Stimulated activated naive CD8-positive, alpha-beta T cell treated with anti-CD3 and anti-CD28 coated beads, Interleukin-15, amount 100 ng/mL, for 72 hours (primary cell): ENCODE measurements around the gene OLFML1.

ENCODE experiments used
- ATAC-seq: fragments of 150-1000 bp; cut with Tn5 transposase; 2 replicates; pipeline ENCODE4 v1.10.0; 2021; ENCODE audit warnings: mild to moderate bottlenecking, moderate library complexity
- DNase-seq, 2 donors: peaks; one replicate each; pipeline ENCODE4 v3.0.0; 2021 to 2022
- H3K27ac Mint-ChIP-seq, 2 donors: one replicate each; pipeline ENCODE4 v1.8.0; 2022; ENCODE audit warnings: mild to moderate bottlenecking in 2 of 2, mixed read lengths in 2 of 2, moderate library complexity in 2 of 2
- H3K27me3 Mint-ChIP-seq: one replicate; pipeline ENCODE4 v1.8.0; 2022; ENCODE audit warnings: mixed read lengths
- H3K4me1 Mint-ChIP-seq: one replicate; pipeline ENCODE4 v1.8.0; 2022; ENCODE audit warnings: mild to moderate bottlenecking, mixed read lengths
- H3K4me3 Mint-ChIP-seq, 2 donors: one replicate each; pipeline ENCODE4 v1.8.0; 2022; ENCODE audit warnings: mild to moderate bottlenecking in 2 of 2, mixed read lengths in 2 of 2, moderate library complexity in 1 of 2
- H3K9me3 Mint-ChIP-seq, 2 donors: one replicate each; pipeline ENCODE4 v1.8.0; 2022; ENCODE audit warnings: mixed read lengths in 2 of 2

Gene OLFML1

GRCh38 chr11:7493670-7494069 is 8.4 kb downstream of the OLFML1 start:
- peaks cover 10% of the 10 kb centered on the region for H3K4me1 Mint-ChIP-seq

GRCh38 chr11:7494086-7494745 is 8.9 kb downstream of the OLFML1 start:
- no peaks in the 10 kb centered on the region for H3K9me3 Mint-ChIP-seq
- DNase-seq (no peak), ATAC-seq (peak; percentile 27)
- no peak overlapping the region for H3K4me3 Mint-ChIP-seq
- peak overlapping the region in 1 of 2 donors; percentile 49 for H3K27ac Mint-ChIP-seq
- H3K4me1 Mint-ChIP-seq: peaks cover 10% of the 10 kb centered on the region
- H3K27me3 Mint-ChIP-seq: no peaks in the 10 kb centered on the region

More at GRCh38 chr11:7493670-7494069, 8.4 kb downstream of the OLFML1 start:
- Mint-ChIP-seq H3K9me3 (no peaks in the 10 kb centered on the region), H3K27ac (no peak overlapping the region), H3K4me3 (no peak overlapping the region), H3K27me3 (no peaks in the 10 kb centered on the region)
- DNase-seq (no peak), ATAC-seq (no peak)

- Mint-ChIP-seq H3K4me3 (peak overlapping the region in 1 of 2 donors; percentile 6), H3K4me1 (peaks cover 10% of the 10 kb centered on the region), H3K9me3 (no peaks in the 10 kb centered on the region), H3K27ac (peak overlapping the region in 1 of 2 donors; percentile 23), H3K27me3 (no peaks in the 10 kb centered on the region)
- ATAC-seq (peak; percentile 83), DNase-seq (no peak)
Observed at GRCh38 chr11:7495882-7496551, 10.7 kb downstream of the OLFML1 start.

GRCh38 chr11:7498193-7498592 is 12.9 kb downstream of the OLFML1 start:
- Mint-ChIP-seq H3K27ac (no peak overlapping the region), H3K27me3 (no peaks in the 10 kb centered on the region), H3K4me3 (no peak overlapping the region), H3K4me1 (peaks cover 10% of the 10 kb centered on the region), H3K9me3 (no peaks in the 10 kb centered on the region)
- ATAC-seq (no peak), DNase-seq (no peak)

- no peak overlapping the region for H3K27ac Mint-ChIP-seq
- no peaks in the 10 kb centered on the region for H3K9me3 Mint-ChIP-seq
- DNase-seq (no peak), ATAC-seq (no peak)
- no peaks in the 10 kb centered on the region for H3K27me3 Mint-ChIP-seq
- H3K4me3 Mint-ChIP-seq: no peak overlapping the region
- peaks cover 10% of the 10 kb centered on the region for H3K4me1 Mint-ChIP-seq
Observed at GRCh38 chr11:7499081-7499480, 13.8 kb downstream of the OLFML1 start.

GRCh38 chr11:7500251-7500650 is 14.9 kb downstream of the OLFML1 start:
- H3K27ac Mint-ChIP-seq: no peak overlapping the region
- H3K9me3 Mint-ChIP-seq: no peaks in the 10 kb centered on the region
- H3K4me1 Mint-ChIP-seq: peaks cover 10% of the 10 kb centered on the region
- H3K4me3 Mint-ChIP-seq: no peak overlapping the region
- H3K27me3 Mint-ChIP-seq: no peaks in the 10 kb centered on the region
- DNase-seq (no peak), ATAC-seq (no peak)

GRCh38 chr11:7501251-7501650 is 15.9 kb downstream of the OLFML1 start:
- H3K9me3 Mint-ChIP-seq: no peaks in the 10 kb centered on the region
- peaks cover 4% of the 10 kb centered on the region for H3K4me1 Mint-ChIP-seq
- ATAC-seq (no peak), DNase-seq (no peak)
- no peak overlapping the region for H3K4me3 Mint-ChIP-seq
- no peaks in the 10 kb centered on the region for H3K27me3 Mint-ChIP-seq
- no peak overlapping the region for H3K27ac Mint-ChIP-seq

GRCh38 chr11:7501894-7502293 is 16.6 kb downstream of the OLFML1 start:
- H3K27ac Mint-ChIP-seq: no peak overlapping the region
- H3K4me1 Mint-ChIP-seq: no peaks in the 10 kb centered on the region
- DNase-seq (no peak), ATAC-seq (no peak)
- no peaks in the 10 kb centered on the region for H3K9me3 Mint-ChIP-seq
- no peaks in the 10 kb centered on the region for H3K27me3 Mint-ChIP-seq
- H3K4me3 Mint-ChIP-seq: no peak overlapping the region

GRCh38 chr11:7506243-7506642 is 20.9 kb downstream of the OLFML1 start:
- Mint-ChIP-seq H3K4me1 (peaks cover 2% of the 10 kb centered on the region), H3K27ac (no peak overlapping the region), H3K4me3 (no peak overlapping the region), H3K9me3 (no peaks in the 10 kb centered on the region), H3K27me3 (no peaks in the 10 kb centered on the region)
- no peak for DNase-seq
- no peak for ATAC-seq

GRCh38 chr11:7508087-7508486 is 22.8 kb downstream of the OLFML1 start:
- peaks cover 19% of the 10 kb centered on the region for H3K4me1 Mint-ChIP-seq
- H3K27me3 Mint-ChIP-seq: no peaks in the 10 kb centered on the region
- H3K4me3 Mint-ChIP-seq: no peak overlapping the region
- ATAC-seq (no peak), DNase-seq (no peak)
- no peak overlapping the region for H3K27ac Mint-ChIP-seq
- no peaks in the 10 kb centered on the region for H3K9me3 Mint-ChIP-seq

GRCh38 chr11:7509966-7510365 is 24.7 kb downstream of the OLFML1 start:
- Mint-ChIP-seq H3K27ac (no peak overlapping the region), H3K9me3 (no peaks in the 10 kb centered on the region), H3K4me1 (peaks cover 19% of the 10 kb centered on the region), H3K27me3 (no peaks in the 10 kb centered on the region), H3K4me3 (no peak overlapping the region)
- ATAC-seq (no peak), DNase-seq (no peak)

GRCh38 chr11:7511401-7511800 is 26.1 kb downstream of the OLFML1 start:
- Mint-ChIP-seq H3K27ac (no peak overlapping the region), H3K4me3 (no peak overlapping the region), H3K9me3 (no peaks in the 10 kb centered on the region), H3K4me1 (peaks cover 33% of the 10 kb centered on the region), H3K27me3 (no peaks in the 10 kb centered on the region)
- DNase-seq (no peak), ATAC-seq (no peak)

GRCh38 chr11:7512525-7513233 is 27.4 kb downstream of the OLFML1 start:
- Mint-ChIP-seq H3K27me3 (no peaks in the 10 kb centered on the region), H3K27ac (peak overlapping the region; percentile 96 to 97), H3K9me3 (no peaks in the 10 kb centered on the region), H3K4me3 (peak overlapping the region; percentile 74 to 91), H3K4me1 (peaks cover 45% of the 10 kb centered on the region)
- DNase-seq (peak; percentile 29 to 39), ATAC-seq (peak; percentile 56)

- Mint-ChIP-seq H3K9me3 (peaks cover 0 to 4% of the 10 kb centered on the region in 2 donors), H3K4me3 (peak within 1 kb of the TSS; percentile 74 to 91), H3K27me3 (no peaks in the 10 kb centered on the region), H3K27ac (peak within 1 kb of the TSS; percentile 96 to 97), H3K4me1 (peaks cover 52% of the 10 kb centered on the region)
- DNase-seq (peak; percentile 85 to 86), ATAC-seq (peak; percentile 89)
Observed at GRCh38 chr11:7513234-7514098, 28.2 kb downstream of the OLFML1 start, which contains the start of gene PPFIBP2. Gene PPFIBP2 (plus strand): TSS chr11:7513999. CDS start chr11:7549476, 35,477 bp downstream.

- DNase-seq (peak in 1 of 2 donors; percentile 28), ATAC-seq (peak; percentile 61)
- Mint-ChIP-seq H3K9me3 (peaks cover 0 to 11% of the 10 kb centered on the region in 2 donors), H3K27me3 (no peaks in the 10 kb centered on the region), H3K4me3 (peak overlapping the region; percentile 74 to 91), H3K4me1 (peaks cover 59% of the 10 kb centered on the region), H3K27ac (peak overlapping the region in 1 of 2 donors; percentile 28)
Observed at GRCh38 chr11:7514099-7514591, 28.8 kb downstream of the OLFML1 start.
